Gastroesophageal sphincter (tissue), 3 donors: ENCODE results near the gene NEK2.

Source experiments
- EP300 ChIP-seq: sonication (generic); formaldehyde crosslinking; IDR thresholded peaks from one replicate; pipeline ENCODE4 v1.6.1; 2017; ENCODE audit warnings: antibody characterized with exemption, mild to moderate bottlenecking
- POLR2A ChIP-seq, 2 donors: fragments of 450-650 bp; IDR thresholded peaks; one replicate each; pipeline ENCODE4 v1.6.1; 2017; ENCODE audit warnings: antibody characterized with exemption in 2 of 2, mild to moderate bottlenecking in 2 of 2, moderate library complexity in 1 of 2
- POLR2AphosphoS5 ChIP-seq: sonication (generic); formaldehyde crosslinking; IDR thresholded peaks from one replicate; pipeline ENCODE4 v1.6.1; 2017; ENCODE audit warnings: antibody characterized with exemption
- TF ChIP-seq, protein P1 (sequence below), 4 experiments: fragments of 200-600 bp in 2 of 4; fragments of 450-650 bp in 2 of 4; sonication (generic) in 1 of 4; IDR thresholded peaks; one replicate each; pipeline ENCODE4 v1.5.1; 2017 to 2019; ENCODE audit warnings: antibody characterized with exemption in 4 of 4, mild to moderate bottlenecking in 2 of 4, moderate library complexity in 2 of 4

GRCh38 chr1:211660718-211661222 lies 14.7 kb downstream of the NEK2 start:
- no peak for TF ChIP-seq POLR2A (IDR thresholded peaks at IDR 0.05)
- TF ChIP-seq, protein P1, sequence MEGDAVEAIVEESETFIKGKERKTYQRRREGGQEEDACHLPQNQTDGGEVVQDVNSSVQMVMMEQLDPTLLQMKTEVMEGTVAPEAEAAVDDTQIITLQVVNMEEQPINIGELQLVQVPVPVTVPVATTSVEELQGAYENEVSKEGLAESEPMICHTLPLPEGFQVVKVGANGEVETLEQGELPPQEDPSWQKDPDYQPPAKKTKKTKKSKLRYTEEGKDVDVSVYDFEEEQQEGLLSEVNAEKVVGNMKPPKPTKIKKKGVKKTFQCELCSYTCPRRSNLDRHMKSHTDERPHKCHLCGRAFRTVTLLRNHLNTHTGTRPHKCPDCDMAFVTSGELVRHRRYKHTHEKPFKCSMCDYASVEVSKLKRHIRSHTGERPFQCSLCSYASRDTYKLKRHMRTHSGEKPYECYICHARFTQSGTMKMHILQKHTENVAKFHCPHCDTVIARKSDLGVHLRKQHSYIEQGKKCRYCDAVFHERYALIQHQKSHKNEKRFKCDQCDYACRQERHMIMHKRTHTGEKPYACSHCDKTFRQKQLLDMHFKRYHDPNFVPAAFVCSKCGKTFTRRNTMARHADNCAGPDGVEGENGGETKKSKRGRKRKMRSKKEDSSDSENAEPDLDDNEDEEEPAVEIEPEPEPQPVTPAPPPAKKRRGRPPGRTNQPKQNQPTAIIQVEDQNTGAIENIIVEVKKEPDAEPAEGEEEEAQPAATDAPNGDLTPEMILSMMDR (IDR thresholded peaks at IDR 0.05): no peak
- no peak for TF ChIP-seq POLR2AphosphoS5
- no peak for TF ChIP-seq EP300
